Caco-2 (cell line): ENCODE measurements around the gene USP32. TPM values are rescaled to one million over a fixed set of nuclear protein-coding genes. Genes with fewer than 3 reads are reported as not detected.

Experiments used
- BruUV-seq: library from RNA; stranded (reverse); fragments of 400-500 nt; replicated peaks from 2 replicates; lab custom pipeline; 2021; lab: Mats Ljungman, UMichigan
- CTCF ChIA-PET: fragments of 300-600 bp; sonication (Branson Sonifier 250); formaldehyde crosslinking; loops from one replicate; lab custom pipeline; 2022; ENCODE audit warnings: antibody characterized with exemption; lab: Charles Lee
- POLR2A ChIA-PET: fragments of 300-600 bp; sonication (Branson Sonifier 250); formaldehyde crosslinking; loops from one replicate; lab custom pipeline; 2022; ENCODE audit warnings: antibody characterized with exemption; lab: Charles Lee
- DNase-seq, 2 experiments: peaks; one replicate each; pipeline versions ENCODE4 v3.0.0 to v3.0.0-alpha.2; 2020 to 2022
- H3K27me3 ChIP-seq: replicated peaks from 2 replicates; pipeline ENCODE4 v1.6.0; 2011; ENCODE audit warnings: low read length; ENCODE audit not compliant: control insufficient read depth, insufficient read depth
- H3K36me3 ChIP-seq: 2 replicates; pipeline ENCODE4 v1.5.1; 2011; ENCODE audit warnings: low read length; ENCODE audit not compliant: control insufficient read depth, insufficient read depth
- H3K4me1 ChIP-seq: fragments of 250-450 bp; sonication (Bioruptor Pico); 2 replicates; pipeline ENCODE4 v1.5.1; 2020; ENCODE audit warnings: mild to moderate bottlenecking
- H3K4me3 ChIP-seq: 2 replicates; pipeline ENCODE4 v1.5.1; 2011; ENCODE audit warnings: low read depth, mild to moderate bottlenecking, control low read depth, low read length
- H3K9me3 ChIP-seq: fragments of 250-450 bp; sonication (Bioruptor Pico); 2 replicates; pipeline ENCODE4 v1.5.1; 2020; ENCODE audit warnings: mild to moderate bottlenecking, moderate library complexity
- H3K27ac Mint-ChIP-seq: one replicate; pipeline ENCODE4 v1.8.0; 2022; ENCODE audit warnings: mixed read lengths; ENCODE audit not compliant: unreplicated experiment
- H3K27me3 Mint-ChIP-seq: one replicate; pipeline ENCODE4 v1.8.0; 2022; ENCODE audit warnings: mixed read lengths; ENCODE audit not compliant: insufficient read depth, unreplicated experiment
- H3K36me3 Mint-ChIP-seq: one replicate; pipeline ENCODE4 v1.8.0; 2022; ENCODE audit warnings: mild to moderate bottlenecking, mixed read lengths; ENCODE audit not compliant: insufficient read depth, unreplicated experiment
- H3K4me1 Mint-ChIP-seq: one replicate; pipeline ENCODE4 v1.8.0; 2022; ENCODE audit warnings: low read depth, mixed read lengths; ENCODE audit not compliant: unreplicated experiment
- H3K4me3 Mint-ChIP-seq: one replicate; pipeline ENCODE4 v1.8.0; 2022; ENCODE audit warnings: mild to moderate bottlenecking, moderate library complexity, mixed read lengths; ENCODE audit not compliant: unreplicated experiment
- H3K9me3 Mint-ChIP-seq: one replicate; pipeline ENCODE4 v1.8.0; 2022; ENCODE audit warnings: mixed read lengths; ENCODE audit not compliant: unreplicated experiment
- CTCF ChIP-seq, 2 experiments: fragments of 200-600 bp in 1 of 2; IDR thresholded peaks; 1 replicate in 1 of 2; 2 replicates in 1 of 2; pipeline versions ENCODE4 v1.5.1 to v1.8.0; 2011 to 2022; ENCODE audit warnings: antibody characterized with exemption in 1 of 2, control low read depth in 1 of 2, inconsistent platforms in 1 of 2, low read depth in 1 of 2, low read length in 1 of 2, mild to moderate bottlenecking in 1 of 2, moderate library complexity in 1 of 2; ENCODE audit not compliant: insufficient read depth in 1 of 2, severe bottlenecking in 1 of 2, unreplicated experiment in 1 of 2
- intact Hi-C: fragments of 100-400 bp; cut with micrococcal nuclease; formaldehyde crosslinking; loops from one replicate; pipeline ENCODE4 v1.10.0; 2022; ENCODE audit not compliant: unreplicated experiment
- total RNA-seq: library from RNA; stranded (reverse); gene quantifications from 2 replicates; pipeline ENCODE4 v1.2.3, GENCODE V29; 2022

USP32 gene
- total RNA-seq, 1 experiment from 2014 or later, result 53.3 TPM

- Mint-ChIP-seq H3K4me3 (no peak overlapping the region), H3K4me1 (peaks cover 7% of the 10 kb centered on the region), H3K27me3 (no peaks in the 10 kb centered on the region), H3K27ac (no peak overlapping the region), H3K9me3 (no peaks in the 10 kb centered on the region), H3K36me3 (peaks cover 6% of the 10 kb centered on the region)
- TF ChIP-seq CTCF (IDR thresholded peaks at IDR 0.05; ENCODE audit: insufficient read depth in 1 of 2, low read depth in 1 of 2, low read length in 1 of 2, severe bottlenecking in 1 of 2, unreplicated experiment in 1 of 2), result no peak
- H3K4me1 ChIP-seq, result peaks cover 7% of the 10 kb centered on the region
- H3K9me3 ChIP-seq, result no peaks in the 10 kb centered on the region
- H3K36me3 ChIP-seq, result no peaks in the 10 kb centered on the region
- H3K4me3 ChIP-seq, result no peak overlapping the region
- no TSS peak for BruUV-seq
- no peak for DNase-seq
- ChIA-PET POLR2A (no interaction called here), CTCF (no interaction called here)
- intact Hi-C loops, result no loop called here
- no peaks in the 10 kb centered on the region for H3K27me3 ChIP-seq
Observed at GRCh38 chr17:60301649-60302048, 90.3 kb downstream of the USP32 start.

GRCh38 chr17:60300949-60301348 lies 91.0 kb downstream of the USP32 start:
- ChIA-PET CTCF (no interaction called here), POLR2A (no interaction called here)
- H3K4me3 Mint-ChIP-seq, result no peak overlapping the region
- H3K9me3 Mint-ChIP-seq, result no peaks in the 10 kb centered on the region
- H3K27me3 ChIP-seq, result no peaks in the 10 kb centered on the region
- intact Hi-C loops, result no loop called here
- TF ChIP-seq CTCF (IDR thresholded peaks at IDR 0.05; ENCODE audit: insufficient read depth in 1 of 2, low read depth in 1 of 2, low read length in 1 of 2, severe bottlenecking in 1 of 2, unreplicated experiment in 1 of 2), result no peak
- DNase-seq, result no peak
- H3K27ac Mint-ChIP-seq, result no peak overlapping the region
- H3K9me3 ChIP-seq, result no peaks in the 10 kb centered on the region
- H3K36me3 Mint-ChIP-seq, result peaks cover 6% of the 10 kb centered on the region
- H3K4me3 ChIP-seq, result no peak overlapping the region
- H3K4me1 ChIP-seq, result peaks cover 7% of the 10 kb centered on the region
- no TSS peak for BruUV-seq
- peaks cover 13% of the 10 kb centered on the region for H3K4me1 Mint-ChIP-seq
- no peaks in the 10 kb centered on the region for H3K27me3 Mint-ChIP-seq
- no peaks in the 10 kb centered on the region for H3K36me3 ChIP-seq

GRCh38 chr17:60300011-60300410 lies 91.9 kb downstream of the USP32 start:
- no peaks in the 10 kb centered on the region for H3K36me3 ChIP-seq
- H3K9me3 ChIP-seq, result no peaks in the 10 kb centered on the region
- no TSS peak for BruUV-seq
- intact Hi-C loops, result no loop called here
- no peaks in the 10 kb centered on the region for H3K27me3 ChIP-seq
- TF ChIP-seq CTCF (IDR thresholded peaks at IDR 0.05; ENCODE audit: insufficient read depth in 1 of 2, low read depth in 1 of 2, low read length in 1 of 2, severe bottlenecking in 1 of 2, unreplicated experiment in 1 of 2), result no peak
- no peaks in the 10 kb centered on the region for H3K27me3 Mint-ChIP-seq
- ChIA-PET POLR2A (no interaction called here), CTCF (no interaction called here)
- no peak for DNase-seq
- H3K27ac Mint-ChIP-seq, result no peak overlapping the region
- H3K4me1 Mint-ChIP-seq, result peaks cover 14% of the 10 kb centered on the region
- no peak overlapping the region for H3K4me3 Mint-ChIP-seq
- no peak overlapping the region for H3K4me3 ChIP-seq
- H3K36me3 Mint-ChIP-seq, result peaks cover 6% of the 10 kb centered on the region
- no peaks in the 10 kb centered on the region for H3K9me3 Mint-ChIP-seq
- H3K4me1 ChIP-seq, result peaks cover 7% of the 10 kb centered on the region
